GM18508 (cell line): ENCODE measurements around the gene HEPH.
"Not testable (repeated sequence)": the region's sequence is repeated elsewhere in the genome, so short reads cannot be mapped to it uniquely, and the experiment has no call there.

Experiments used
- ATAC-seq: cut with Tn5 transposase; IDR thresholded peaks from one replicate; pipeline ENCODE4 v1.9.1; 2021; ENCODE audit warnings: moderate number of reproducible peaks; ENCODE audit not compliant: insufficient read depth, unreplicated experiment

HEPH gene, protein sequence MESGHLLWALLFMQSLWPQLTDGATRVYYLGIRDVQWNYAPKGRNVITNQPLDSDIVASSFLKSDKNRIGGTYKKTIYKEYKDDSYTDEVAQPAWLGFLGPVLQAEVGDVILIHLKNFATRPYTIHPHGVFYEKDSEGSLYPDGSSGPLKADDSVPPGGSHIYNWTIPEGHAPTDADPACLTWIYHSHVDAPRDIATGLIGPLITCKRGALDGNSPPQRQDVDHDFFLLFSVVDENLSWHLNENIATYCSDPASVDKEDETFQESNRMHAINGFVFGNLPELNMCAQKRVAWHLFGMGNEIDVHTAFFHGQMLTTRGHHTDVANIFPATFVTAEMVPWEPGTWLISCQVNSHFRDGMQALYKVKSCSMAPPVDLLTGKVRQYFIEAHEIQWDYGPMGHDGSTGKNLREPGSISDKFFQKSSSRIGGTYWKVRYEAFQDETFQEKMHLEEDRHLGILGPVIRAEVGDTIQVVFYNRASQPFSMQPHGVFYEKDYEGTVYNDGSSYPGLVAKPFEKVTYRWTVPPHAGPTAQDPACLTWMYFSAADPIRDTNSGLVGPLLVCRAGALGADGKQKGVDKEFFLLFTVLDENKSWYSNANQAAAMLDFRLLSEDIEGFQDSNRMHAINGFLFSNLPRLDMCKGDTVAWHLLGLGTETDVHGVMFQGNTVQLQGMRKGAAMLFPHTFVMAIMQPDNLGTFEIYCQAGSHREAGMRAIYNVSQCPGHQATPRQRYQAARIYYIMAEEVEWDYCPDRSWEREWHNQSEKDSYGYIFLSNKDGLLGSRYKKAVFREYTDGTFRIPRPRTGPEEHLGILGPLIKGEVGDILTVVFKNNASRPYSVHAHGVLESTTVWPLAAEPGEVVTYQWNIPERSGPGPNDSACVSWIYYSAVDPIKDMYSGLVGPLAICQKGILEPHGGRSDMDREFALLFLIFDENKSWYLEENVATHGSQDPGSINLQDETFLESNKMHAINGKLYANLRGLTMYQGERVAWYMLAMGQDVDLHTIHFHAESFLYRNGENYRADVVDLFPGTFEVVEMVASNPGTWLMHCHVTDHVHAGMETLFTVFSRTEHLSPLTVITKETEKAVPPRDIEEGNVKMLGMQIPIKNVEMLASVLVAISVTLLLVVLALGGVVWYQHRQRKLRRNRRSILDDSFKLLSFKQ

DNA sequence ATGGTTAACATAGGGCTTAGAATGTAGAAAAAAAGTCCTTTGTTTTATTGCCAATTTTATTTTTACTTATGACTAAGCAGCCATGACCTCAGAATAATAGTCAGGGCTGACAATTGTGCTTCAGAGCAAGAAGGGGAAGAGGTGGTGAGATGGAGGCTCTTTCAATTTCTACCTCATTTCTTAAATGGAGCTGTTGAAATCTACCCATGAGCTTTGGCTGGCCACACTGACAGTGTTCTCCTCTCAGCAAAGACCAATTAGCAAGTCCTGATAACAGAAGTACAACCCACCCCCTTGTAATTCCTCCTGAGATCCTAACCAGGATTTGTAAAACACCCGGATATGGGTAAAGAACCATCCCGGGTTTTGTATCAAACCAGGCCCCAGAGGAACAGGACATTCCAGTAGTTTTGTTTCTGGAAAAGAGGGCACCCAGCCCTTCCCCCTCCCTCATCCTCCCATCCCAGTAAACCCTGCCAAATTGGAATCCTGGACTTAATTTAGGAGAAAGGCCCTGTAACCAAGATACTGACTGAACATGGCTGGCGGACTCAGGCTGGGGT, at the start of gene HEPH:
Gene HEPH, plus strand, starts transcription at position 399 of the 563 bp plus-strand sequence. CDS start 6,324 bp downstream, outside the sequence.
- no peak for ATAC-seq

DNA sequence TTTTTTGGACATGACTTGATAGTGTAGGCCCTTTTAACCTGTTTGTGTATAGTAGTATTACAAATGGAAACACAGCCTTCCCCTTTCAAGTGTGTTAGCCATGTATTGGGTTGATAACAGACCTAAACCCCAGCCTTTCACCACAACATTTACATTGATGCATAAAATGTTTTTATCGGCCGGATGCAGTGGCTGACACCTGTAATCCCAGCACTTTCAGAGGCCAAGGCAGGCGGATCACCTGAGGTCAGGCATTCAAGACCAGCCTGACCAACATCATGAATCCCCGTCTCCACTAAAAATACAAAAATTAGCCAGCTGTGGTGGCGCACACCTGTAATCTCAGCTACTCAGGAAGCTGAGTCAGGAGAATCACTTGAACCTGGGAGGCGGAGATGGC, 45.3 kb upstream of the HEPH start:
- ATAC-seq, result not testable (repeated sequence)

DNA sequence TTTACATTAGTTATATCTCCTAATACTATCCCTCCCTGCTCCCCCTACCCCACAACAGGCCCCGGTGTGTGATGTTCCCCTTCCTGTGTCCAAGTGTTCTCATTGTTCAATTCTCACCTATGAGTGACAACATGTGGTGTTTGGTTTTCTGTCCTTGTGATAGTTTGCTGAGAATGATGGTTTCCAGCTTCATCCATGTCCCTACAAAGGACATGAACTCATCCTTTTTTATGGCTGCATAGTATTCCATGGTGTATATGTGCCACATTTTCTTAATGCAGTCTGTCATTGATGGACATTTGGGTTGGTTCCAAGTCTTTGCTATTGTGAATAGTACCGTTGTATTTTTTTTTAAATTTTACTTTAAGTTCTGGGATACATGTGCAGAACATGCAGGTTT, 42.7 kb upstream of the HEPH start:
- not testable (repeated sequence) for ATAC-seq

DNA sequence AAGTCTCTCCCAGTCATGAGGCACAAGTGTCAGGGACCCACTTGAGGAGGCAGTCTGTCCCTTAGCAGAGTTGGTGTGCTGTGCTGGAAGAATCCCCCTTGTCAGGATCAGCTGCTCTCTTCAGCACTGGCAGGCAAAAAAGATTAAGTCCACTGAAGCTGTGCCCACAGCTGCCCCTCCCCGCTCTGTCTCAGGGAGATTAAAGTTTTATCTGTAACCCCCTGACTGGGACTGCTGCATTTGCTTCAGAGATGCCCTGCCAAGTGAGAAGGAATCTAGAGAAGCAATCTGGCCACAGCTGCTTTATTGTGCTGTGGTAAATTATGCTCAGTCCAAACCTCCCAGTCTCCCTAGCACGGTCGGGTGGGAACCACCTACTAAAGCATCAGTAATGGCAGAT, 37.4 kb upstream of the HEPH start:
- ATAC-seq, result no peak

DNA sequence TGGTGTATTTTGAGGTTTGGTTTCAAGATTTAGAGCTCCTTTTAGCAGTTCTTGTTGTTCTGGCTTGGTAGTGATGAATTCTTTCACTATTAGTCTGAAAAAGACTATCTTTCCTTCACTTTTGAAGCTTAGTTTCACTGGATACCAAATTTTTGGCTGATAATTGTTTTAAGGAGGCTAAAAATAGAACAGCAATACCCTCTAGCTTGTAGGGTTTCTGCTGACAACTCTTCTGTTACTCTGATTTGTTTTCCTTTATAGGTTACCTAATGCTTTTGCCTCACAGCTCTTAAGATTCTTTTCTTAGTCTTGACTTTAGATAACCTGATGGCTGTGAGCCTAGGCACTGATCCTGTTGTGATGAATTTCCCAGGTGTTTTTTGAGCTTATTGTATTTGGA, 33.6 kb upstream of the HEPH start:
- ATAC-seq, result peak; percentile 43

DNA sequence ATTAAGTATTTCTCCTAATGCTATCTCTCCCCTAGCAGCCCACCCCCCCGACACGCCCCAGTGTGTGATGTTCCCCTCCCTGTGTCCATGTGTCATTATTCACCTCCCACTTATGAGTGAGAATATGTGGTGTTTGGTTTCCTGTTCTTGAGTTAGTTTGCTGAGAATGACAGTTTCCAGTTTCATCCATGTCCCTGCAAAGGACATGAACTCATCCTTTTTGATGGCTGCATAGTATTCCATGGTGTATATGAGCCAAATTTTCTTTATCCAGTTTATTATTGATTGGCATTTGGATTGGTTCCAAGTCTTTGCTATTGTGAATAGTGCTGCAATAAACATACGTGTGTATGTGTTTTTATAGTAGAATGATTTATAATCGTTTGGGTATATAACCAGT, 28.8 kb upstream of the HEPH start:
- not testable (repeated sequence) for ATAC-seq

DNA sequence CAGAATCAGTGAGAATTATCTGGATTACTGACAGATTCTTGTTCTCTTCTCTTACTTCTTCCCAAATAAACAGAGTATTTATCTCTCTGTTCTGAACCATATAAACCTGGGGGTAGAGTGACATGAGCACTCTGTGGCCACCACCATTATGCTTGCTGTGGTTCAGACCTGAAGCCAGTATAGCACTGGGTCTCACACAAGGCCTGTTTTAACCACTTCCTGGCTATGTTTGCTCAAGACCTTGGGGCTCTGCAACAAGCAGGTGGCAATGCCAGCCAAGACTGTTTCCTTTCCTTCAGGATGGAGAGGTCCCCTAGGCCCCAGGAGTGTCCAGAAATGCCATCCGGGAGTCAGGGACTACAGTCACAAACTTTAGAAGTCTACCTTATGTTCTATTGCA, 21.7 kb upstream of the HEPH start:
- ATAC-seq, result no peak

DNA sequence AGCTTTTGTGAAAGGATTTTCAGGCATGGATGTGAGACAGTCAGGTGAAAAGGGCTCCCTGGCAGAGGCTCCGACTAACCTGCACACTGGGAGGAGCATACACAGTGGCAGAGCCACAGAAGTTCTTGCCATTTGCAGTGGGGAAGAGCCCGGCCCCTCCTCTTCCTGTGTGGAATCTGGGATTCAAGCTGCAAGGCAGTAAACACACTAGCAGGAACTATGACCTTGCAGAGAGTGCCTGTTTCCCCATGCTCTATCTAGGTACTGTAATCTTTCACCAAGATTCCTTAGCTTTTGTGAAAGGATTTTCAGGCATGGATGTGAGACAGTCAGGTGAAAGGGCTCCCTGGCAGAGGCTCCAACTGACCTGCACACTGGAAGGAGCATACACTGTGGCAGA, 19.8 kb upstream of the HEPH start:
- ATAC-seq, result no peak

DNA sequence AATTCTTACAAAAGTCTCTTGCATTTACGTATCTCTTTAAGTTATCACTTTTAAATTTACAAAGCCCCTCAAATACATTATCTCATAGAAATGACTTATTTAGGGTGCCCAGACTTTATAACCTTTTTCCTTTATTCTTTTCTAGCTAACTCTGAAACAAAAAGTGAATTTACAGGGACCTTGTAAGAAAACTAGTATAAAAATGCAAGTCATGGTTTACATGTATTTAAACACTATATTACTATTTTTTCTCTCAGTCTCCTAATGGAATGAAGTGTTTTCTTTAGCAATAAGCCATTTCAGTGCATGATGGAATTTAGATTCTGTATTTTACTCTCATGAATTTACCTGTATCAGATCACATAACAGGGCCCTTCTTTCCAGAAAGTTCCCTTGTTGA, 14.5 kb upstream of the HEPH start:
- no peak for ATAC-seq

DNA sequence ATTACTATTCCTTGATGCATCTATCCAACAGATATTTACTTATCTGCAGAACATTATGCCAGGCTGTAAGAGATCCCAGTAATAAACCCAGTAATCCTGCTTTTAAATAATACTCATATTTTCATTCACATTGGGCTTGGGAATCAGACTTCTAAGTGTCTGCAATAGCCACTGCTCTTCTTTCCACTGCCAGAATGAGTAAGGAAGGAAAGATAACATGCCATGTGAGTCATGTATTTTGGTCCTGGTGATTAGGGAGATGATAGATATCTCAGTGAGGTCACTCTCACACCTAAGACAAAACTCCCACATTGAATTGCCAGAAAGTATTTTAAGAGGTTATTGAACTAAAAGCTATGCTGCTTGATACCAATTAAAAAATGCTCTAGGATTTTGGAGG, 13.9 kb upstream of the HEPH start:
- ATAC-seq, result no peak

DNA sequence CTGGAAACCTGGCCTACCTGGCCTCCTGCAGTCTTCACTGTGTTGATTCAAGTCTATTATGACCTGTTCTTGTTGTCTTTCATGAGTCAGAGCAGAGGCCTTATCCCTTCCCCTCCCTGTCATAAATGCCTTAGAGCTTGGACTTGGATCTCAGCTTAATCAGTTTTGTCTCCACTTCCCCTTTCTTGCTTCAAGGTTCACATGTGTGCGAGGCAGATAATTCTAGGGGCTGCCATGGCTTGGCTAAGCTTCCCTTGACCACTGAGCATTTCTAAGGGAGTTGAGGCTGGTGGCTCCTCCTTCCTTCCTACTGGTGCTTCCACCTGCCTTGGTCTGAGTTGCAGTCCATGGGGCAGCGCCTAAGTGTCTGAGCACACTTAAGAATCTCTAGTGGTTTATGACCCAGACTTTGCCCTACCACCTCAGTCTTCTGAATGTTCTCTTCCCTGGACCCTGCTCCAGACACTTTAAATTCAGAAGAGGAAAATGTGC, 1.7 kb upstream of the HEPH start:
- ATAC-seq, result no peak

DNA sequence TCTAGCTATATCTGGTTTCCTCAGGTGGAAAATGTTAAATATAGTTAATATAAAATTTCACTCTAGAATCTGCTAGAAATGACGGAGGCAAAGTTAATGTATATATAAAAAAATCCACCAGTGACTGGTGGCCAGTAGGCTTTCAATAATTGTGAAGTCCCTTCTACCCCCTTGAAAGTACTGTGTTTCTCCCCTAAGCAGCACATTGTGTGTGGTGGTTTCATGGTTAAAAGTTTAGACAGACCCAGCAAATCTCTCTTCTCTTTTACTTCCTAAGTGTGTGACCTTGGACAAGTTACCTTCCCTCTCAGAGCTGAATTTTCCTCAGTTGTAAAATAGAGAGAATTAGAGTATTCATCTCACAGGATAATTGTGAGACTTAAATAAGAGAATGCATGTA, 600 bp upstream of the HEPH start:
- no peak for ATAC-seq

DNA sequence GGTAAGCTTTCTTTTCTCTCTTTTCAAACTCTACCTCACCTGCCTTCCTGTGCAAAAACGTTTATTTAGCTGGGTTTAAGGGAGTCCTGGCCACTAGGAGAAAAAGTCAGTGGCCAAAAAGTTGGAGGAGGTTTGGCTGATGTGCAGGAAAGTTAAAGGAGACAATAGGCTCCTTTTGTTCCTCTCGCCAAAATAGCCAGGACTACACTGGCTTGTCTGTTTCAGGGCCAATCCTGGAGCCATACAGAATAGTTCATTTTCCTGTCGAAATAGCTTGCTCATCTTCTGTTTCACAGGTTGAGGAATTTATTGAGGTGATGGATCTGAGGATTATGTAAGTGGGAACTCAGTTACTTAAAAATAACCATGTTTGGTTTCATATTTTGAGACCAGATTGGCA, 423 bp downstream of the HEPH start:
- ATAC-seq, result no peak

DNA sequence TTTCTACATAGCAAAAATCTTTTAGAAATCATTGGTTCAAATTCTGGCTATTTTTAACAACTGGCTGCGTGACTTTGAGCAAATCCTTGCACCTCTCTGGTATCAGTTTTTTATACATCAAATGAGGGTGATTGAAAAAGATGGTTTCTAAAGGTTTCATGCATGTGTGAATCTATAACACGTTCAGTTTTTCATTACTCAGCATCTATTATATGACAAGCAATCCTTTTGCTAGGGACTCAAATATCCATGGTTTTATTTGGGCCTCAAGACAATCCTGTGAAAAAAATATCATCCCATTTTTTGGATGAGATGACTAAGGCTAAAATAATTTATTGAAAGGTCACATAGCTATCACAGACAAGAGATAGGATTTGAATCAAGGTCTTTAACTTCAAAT, 884 bp downstream of the HEPH start:
- ATAC-seq, result no peak

DNA sequence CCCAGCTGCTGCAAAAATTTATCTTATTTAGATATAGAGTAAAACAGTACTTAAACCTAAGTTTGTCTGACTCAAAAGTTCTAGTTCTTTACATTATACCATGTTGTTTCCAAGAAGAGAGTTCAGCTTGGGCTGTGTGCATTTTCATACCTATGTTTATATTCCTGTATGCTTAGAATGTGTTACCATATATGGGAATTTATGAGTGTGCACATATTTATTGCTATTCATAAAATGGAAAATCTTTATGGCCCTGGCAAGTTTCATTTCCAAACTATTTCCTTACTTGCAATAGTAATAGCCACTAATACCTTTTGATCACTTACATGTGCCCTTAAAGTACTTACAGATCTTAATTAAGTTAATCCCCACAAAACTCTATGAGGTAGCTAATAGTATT, 2.6 kb downstream of the HEPH start:
- no peak for ATAC-seq

DNA sequence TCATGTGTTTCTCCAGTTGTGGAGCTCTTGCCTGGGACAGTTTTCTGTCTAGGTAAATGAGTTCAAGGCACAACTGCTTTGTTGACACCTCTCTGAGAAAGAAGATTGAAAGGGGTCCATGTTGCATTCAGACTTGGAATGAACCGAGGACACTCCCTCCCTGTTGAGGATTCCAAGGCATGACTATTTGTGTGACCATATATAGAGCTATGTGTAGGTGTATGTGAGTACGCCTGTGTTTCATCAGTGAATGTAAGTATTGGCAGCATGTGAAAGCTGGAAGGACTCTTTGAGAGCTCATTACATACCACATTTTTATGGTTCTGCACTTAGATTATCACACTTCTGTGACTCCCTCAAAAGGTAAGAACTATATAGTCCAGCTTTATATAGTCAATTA, 3.4 kb downstream of the HEPH start:
- no peak for ATAC-seq

DNA sequence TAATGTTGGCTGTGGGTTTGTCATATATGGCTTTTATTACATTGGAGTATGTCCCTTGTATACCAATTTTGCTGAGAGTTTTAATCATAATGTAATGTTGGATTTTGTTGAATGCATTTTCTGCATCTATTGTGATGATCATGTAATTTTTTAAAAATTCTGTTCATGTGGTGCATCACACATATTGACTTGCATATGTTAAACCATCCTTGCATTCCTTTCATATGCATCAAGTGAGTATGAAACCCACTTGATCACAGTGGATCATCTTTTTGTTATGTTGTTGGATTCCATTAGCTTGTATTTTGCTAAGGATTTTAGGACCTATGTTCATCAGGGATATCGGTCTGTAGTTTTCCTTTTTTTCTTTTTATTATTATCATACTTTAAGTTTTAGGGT, 12.1 kb downstream of the HEPH start:
- no peak for ATAC-seq

DNA sequence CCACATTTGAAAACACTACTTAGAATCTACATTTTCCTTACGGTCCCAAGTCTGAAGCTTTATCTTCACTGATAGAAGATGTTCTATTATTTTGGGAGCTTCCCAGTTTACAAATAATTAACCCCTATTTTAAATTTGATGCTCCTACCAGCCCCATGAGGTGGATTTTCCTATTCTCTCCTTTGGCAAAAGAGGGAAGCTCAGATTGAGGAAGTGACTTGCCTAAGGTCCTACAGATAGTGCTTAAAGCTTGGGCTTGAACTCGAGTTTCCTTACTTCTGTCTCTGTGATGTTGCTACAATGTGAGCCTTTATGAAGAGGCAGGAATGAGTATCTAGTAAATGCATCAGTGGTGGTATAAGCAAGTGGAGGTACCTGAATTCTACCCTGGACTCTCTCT, 27.5 kb downstream of the HEPH start:
- ATAC-seq, result no peak

DNA sequence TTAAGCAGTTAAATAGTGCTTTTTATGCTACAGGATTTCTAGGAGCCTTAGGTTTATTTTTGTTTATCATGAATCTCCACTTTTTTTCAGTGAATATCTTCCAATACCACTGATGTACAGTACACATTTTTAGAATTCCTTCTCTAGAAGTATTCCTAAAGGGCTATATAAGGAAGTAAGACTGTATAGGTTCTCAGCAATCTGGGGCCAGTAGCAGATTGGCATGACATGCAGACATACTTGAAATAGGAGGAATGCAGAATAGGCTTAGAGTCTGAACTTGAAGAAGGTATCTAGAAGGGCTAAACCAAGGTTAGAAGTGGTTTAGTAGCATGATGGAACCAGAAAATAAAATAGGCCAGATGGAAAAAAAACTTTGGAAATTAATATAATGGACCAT, 29.8 kb downstream of the HEPH start:
- no peak for ATAC-seq

DNA sequence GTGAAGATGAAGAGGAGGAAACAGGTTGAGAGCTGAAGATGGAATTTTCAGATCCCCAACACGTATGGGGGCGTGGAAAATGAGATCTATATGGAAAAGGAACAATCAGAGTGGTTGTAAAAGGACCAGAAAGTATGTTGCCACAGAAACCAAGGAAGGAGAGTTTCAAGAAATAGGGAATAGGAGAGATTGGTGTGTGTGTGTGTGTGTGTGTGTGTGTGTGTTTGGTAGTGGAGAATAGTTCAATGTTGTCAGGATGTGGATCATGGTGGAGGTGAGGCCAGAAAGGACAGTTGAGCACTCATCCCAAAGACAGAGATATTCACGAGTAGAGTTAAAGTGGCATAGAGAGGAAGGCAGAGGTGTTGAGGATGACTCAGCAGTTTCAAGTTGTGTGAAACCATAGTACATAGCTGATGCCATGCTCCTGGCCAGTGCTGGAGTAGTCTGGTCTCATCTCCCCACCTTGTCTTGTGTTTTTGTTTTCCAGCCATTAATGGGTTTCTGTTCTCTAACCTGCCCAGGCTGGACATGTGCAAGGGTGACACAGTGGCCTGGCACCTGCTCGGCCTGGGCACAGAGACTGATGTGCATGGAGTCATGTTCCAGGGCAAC, 36.1 kb downstream of the HEPH start:
- ATAC-seq, result peak; percentile 72
